GM10266 (cell line): ENCODE results near the gene RBM8A.

Experiments
- DNase-seq: peaks from one replicate; pipeline ENCODE4 v3.0.0; 2012; ENCODE audit errors: extremely low spot score
- CTCF ChIP-seq: IDR thresholded peaks from 2 replicates; pipeline ENCODE4 v1.5.1; 2012; ENCODE audit warnings: mild to moderate bottlenecking, low read depth; ENCODE audit not compliant: control insufficient read depth, insufficient read depth; ENCODE audit errors: missing control alignments

Gene RBM8A

GRCh38 chr1:145959957-145960467 is 32.7 kb upstream of the RBM8A start:
- no peak for DNase-seq
- no peak for TF ChIP-seq CTCF

GRCh38 chr1:145959333-145959732 is 32.0 kb upstream of the RBM8A start:
- DNase-seq = no peak
- no peak for TF ChIP-seq CTCF

GRCh38 chr1:145958734-145959133 is 31.4 kb upstream of the RBM8A start:
- DNase-seq = no peak
- TF ChIP-seq CTCF = no peak

- TF ChIP-seq CTCF = no peak
These were observed 30.4 kb upstream of the RBM8A start, which contains the start of gene LIX1L for GRCh38 chr1:145957443-145958319. TSS of gene LIX1L (minus strand) at chr1:145958017. CDS start at chr1:145957927, 90 bp downstream.

GRCh38 chr1:145956781-145957442 is 29.6 kb upstream of the RBM8A start:
- peak; percentile 41 for DNase-seq
- no peak for TF ChIP-seq CTCF

More at GRCh38 chr1:145957443-145958319, 30.4 kb upstream of the RBM8A start, which contains the start of gene LIX1L:
- DNase-seq = peak; percentile 97

GRCh38 chr1:145956361-145956760 is 29.1 kb upstream of the RBM8A start:
- TF ChIP-seq CTCF = no peak
- no peak for DNase-seq
